GM18868 (cell line): Measurements from ENCODE around the gene ANKRD13B.
"Not testable (repeated sequence)": the region's sequence is repeated elsewhere in the genome, so short reads cannot be mapped to it uniquely, and the experiment has no call there.

ENCODE experiments used
- ATAC-seq: cut with Tn5 transposase; IDR thresholded peaks from one replicate; pipeline ENCODE4 v1.9.1; 2021; ENCODE audit warnings: mild to moderate bottlenecking, moderate library complexity; ENCODE audit not compliant: unreplicated experiment

The ANKRD13B gene

DNA sequence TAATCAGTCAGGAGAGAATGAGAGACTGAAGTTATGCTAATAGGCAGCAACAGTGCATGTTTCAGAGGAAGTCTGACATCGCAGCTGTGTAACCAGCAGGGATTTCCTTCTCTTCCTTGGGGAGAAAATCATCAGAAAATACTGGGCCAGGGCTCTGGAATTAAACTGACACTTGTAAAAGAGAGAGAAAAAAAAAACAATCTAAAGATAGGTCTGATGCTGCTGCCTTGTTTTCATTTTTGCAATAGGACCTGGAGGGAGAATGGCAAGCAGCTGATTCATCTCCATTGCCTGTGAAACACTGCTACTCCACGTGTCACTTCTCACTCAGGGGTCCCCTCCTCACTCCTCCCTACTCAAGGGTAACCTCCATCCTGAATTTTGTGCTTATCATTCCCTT, 47.5 kb downstream of the ANKRD13B start:
- ATAC-seq: no peak

DNA sequence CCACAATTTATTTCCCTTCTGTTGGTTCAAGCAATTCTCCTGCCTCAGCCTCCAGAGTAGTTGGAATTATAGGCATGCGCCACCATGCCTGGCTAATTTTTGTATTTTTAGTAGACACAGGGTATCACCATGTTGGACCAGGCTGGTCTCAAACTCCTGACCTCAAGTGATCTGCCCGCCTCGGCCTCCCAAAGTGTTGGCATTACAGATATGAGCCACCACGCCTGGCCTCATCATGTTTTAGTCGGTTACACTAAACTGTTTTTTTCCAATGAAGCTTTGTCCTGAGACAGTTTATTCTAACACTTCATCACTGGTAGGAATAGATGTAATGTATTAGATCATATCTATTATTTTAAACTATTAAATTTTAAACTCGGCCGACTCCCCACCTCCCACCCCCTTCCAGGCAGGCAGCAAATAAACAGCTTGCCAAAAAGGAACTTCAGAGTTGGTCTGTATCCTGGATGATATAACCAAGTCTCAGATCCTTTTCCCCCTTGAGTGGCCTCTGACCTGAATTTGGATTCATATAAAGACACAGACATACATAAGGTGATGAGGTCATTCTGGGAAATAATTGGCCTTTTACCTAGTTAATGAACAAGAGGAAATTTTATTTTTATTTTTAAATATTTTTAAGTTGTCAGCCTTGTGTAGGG, 48.2 kb downstream of the ANKRD13B start:
- ATAC-seq: no peak

DNA sequence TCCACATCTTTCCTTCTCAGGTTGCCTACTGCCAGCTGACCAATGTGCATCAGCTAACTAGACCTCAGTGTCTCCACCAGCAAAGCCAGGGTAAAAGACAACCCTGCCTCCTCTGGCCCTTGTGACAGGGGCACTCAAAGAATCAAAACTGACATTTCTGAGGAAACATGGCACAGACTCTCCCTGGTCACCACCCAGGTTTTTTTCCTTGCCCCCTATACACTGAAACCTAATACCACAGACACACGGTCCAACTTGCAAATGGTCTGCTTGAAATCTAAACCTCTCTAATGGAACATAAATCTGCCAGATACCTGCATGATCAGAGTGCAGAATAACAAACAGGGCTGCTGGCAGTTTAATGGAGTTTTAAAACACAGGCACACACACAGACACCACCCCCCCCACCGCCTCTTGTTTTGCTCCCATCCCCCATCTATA, 49.3 kb downstream of the ANKRD13B start:
- ATAC-seq: no peak

DNA sequence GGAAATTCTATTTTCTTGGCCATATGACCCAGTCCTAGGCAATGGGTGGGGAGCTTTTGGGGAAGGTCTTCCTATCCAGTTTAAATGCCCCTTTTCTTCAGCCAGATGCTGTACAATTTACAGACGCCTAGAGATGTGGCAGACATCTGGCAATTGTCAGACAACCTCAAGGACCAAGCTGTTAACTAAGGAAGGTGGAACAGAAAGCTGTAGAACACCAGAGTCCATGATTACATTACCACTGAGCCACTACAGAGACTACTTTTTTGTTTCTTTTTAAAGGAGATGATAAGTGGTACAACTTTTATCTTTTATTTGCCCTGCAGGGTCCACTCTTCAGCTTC, 50.9 kb downstream of the ANKRD13B start:
- no peak for ATAC-seq

DNA sequence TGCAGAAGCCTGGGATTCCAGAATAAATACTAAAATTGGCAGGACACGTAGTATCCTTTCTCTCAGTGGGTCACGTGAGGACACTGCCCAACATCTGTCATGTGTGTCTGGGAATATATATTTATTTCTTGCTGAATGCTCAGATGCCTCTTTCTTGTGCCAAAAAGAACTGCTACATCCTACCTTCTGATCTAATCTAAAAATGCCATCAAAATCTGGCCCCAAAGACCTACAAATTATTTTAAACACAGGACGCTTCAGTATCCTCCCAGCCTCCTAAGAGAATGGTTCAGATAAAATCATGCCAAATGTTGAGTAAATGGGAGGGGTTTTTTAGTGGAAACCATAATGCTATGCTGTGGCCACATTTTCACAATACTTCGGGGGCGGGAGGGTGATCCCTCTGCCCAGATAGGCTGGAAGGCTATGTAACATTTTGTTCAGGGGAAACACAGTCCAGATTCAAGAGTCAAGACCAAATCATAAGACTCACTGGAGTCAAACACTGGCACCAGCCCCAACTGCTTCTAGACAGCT, 52.7 kb downstream of the ANKRD13B start:
- no peak for ATAC-seq

DNA sequence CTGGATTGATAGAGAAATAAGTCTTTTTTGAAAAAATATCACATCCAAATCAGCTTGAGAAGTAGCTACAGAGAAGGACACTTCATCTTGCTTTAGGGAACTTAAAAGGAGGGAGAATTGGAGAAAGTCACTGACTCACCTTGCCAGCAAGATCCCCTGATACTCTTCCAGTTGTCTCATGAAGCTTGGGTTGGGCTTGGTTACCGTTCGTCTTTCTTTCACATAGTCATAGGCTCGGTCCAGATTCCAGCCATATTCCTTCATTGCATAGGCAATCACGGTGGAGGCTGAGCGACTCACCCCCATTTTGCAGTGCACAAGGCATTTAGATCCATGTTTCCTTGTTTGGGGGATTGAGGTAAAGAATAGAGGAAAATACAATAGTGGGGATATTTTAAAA, 55.1 kb downstream of the ANKRD13B start:
- ATAC-seq: no peak

DNA sequence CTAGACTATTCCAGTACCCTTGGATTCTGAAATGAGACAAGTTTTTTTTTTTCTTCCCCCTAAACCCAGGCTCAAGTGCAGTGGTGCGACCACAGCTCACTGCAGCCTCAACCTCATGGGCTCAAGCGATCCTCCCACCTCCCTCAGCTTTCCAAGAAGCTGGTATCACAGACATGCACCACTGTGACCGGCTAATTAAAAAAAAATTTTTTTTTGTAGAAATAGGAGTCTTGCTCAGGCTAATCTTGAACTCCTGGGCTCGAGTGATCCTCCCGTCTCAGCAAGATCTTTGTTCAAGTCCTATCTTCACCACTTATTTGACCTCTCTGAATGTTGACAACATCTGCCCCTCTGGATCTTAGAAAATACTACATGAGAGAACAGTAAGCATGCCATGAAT, 56.4 kb downstream of the ANKRD13B start:
- ATAC-seq: no peak

GRCh38 chr17:29650396-29650795, 57.5 kb downstream of the ANKRD13B start:
- no peak for ATAC-seq

- ATAC-seq: not testable (repeated sequence)
Observed at GRCh38 chr17:29651913-29652312, 59.0 kb downstream of the ANKRD13B start.

DNA sequence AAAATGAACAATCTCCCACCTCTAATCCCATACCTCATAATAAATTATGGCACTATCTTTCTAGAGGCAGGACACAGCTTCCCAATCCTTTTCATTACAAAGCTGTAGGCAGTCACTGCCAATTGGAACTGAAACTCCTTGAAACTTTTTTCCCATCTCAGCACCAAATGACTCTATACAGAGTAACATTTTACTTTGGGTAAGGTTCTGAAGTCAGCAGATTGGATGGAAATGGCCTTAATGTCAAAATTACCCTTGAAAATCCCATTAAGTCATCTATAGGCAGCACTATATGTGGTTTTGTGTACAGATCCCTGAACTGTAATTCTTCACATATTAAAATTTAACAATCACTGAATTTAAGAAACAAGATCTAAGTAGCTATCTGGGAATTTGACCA, 60.0 kb downstream of the ANKRD13B start:
- no peak for ATAC-seq

DNA sequence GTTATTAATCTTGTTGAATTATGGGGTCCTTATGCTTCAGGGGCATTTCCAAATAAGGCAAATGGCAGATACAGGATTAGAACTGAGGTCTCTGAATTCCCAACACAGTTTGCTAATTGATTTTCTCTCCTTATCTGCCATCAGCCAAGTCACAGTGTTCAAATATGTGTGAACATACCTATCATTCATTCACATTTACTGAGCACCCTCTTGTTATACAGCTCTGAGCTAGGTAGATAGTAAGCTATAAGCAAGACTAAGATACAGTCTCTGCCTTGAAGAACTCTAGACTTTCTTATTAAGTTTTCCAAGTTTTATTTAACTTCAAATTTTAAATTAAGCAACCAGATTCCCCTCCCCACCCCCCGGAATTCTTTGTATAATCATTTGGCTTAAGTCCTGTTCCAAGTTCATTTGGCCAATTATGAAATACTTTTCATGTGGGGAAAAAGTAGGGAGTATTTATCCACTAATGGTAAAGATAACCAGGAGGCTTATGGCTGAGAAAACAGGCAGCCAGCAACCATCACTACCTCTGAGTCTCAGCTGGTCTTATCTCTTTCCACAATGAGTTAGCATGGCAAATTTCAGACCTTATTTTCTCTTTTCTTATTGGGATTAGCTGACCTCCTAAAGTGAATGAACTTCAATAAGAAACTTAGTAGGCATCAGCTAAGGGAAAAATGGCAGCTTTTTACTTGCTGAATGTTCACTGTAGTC, 61.2 kb downstream of the ANKRD13B start:
- ATAC-seq: no peak

DNA sequence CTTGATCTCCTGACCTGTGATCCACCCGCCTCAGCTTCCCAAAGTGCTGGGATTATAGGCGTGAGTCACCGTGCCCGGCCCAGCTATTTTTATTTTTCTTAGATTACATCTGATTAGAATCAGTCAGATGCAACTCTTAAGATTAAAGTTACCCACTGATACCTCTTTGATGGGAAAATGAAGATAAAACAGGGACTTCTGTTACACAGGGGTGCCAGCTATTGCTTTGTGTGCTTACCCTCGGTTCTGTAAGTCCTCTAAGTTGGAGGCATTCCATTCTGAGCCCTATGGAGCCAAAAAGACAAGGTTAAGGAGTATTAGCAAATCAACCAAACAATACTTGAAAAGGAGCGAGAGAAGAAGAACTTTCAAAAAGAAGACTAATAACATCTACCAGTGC, 62.4 kb downstream of the ANKRD13B start:
- ATAC-seq: no peak

DNA sequence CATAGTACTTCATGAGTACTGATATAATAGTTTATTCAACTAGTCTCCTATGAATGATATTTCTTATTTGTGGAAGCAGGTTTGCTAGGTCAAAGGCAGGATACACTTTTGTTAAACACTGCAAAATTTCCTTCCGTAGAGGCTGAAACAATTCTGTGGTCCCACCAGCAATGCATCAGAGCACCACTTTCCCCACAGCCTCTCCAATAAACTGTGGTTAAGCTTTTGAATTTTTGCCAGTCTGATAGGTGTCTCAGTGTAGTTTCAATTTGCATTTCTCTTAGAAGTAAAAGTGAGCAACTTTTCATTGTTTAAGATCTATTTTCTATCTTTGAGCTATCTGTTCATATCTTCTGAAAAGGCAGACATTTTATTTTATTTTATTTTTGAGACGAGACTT, 66.2 kb downstream of the ANKRD13B start:
- no peak for ATAC-seq

DNA sequence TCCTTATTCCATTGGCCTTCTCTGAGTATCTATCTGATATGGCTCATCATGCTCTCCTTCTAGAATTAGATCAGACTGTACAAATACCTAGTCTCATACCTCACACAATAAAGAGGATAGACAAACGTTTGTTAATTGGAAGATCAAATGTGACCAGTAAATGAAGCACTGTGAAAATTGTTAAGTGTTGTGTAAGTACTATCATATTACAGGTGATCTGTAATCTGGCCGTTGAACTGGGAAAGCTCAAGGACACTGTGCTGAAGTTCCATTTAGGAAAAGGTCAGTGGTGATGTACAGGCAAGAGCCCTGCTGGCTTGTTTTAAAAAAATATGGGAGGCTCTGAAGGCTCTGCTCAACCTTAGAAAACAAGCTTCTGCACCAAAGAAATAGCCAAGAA, 68.3 kb downstream of the ANKRD13B start:
- ATAC-seq: no peak

- ATAC-seq: no peak
Observed at GRCh38 chr17:29663155-29663554, 70.2 kb downstream of the ANKRD13B start.
